MCF 10A (cell line): ENCODE results near the gene EPB41. TPM values are rescaled to one million over a fixed set of nuclear protein-coding genes. Genes with fewer than 3 reads are reported as not detected.

Source experiments
- BruUV-seq: library from RNA; stranded (reverse); fragments of 400-500 nt; replicated peaks from 2 replicates; lab custom pipeline; 2021; lab: Mats Ljungman, UMichigan
- CTCF ChIA-PET: fragments of 300-600 bp; sonication (Branson Sonifier 250); formaldehyde crosslinking; extraction: SDS; loops from one replicate; lab custom pipeline; 2021; ENCODE audit warnings: antibody characterized with exemption, inconsistent platforms; lab: Yijun Ruan, JAX
- POLR2A ChIA-PET: fragments of 300-600, 350-650 bp; sonication (Branson Sonifier 250); formaldehyde crosslinking; extraction: SDS; loops from one replicate; lab custom pipeline; 2020; ENCODE audit warnings: antibody characterized with exemption, inconsistent platforms; lab: Yijun Ruan, JAX
- DNase-seq: peaks from one replicate; pipeline ENCODE4 v3.0.0-alpha.2; 2018; ENCODE audit not compliant: unreplicated experiment
- H3K27ac Mint-ChIP-seq: one replicate; pipeline ENCODE4 v1.8.0; 2022; ENCODE audit warnings: mild to moderate bottlenecking, low read depth, mixed read lengths; ENCODE audit not compliant: unreplicated experiment
- H3K27me3 Mint-ChIP-seq: one replicate; pipeline ENCODE4 v1.8.0; 2022; ENCODE audit warnings: mixed read lengths; ENCODE audit not compliant: insufficient read depth, unreplicated experiment
- H3K36me3 Mint-ChIP-seq: one replicate; pipeline ENCODE4 v1.8.0; 2022; ENCODE audit warnings: mild to moderate bottlenecking, moderate library complexity, mixed read lengths; ENCODE audit not compliant: insufficient read depth, unreplicated experiment
- H3K4me1 Mint-ChIP-seq: one replicate; pipeline ENCODE4 v1.8.0; 2022; ENCODE audit warnings: mixed read lengths; ENCODE audit not compliant: insufficient read depth, unreplicated experiment
- H3K4me3 Mint-ChIP-seq: one replicate; pipeline ENCODE4 v1.8.0; 2022; ENCODE audit warnings: mild to moderate bottlenecking, moderate library complexity, mixed read lengths; ENCODE audit not compliant: unreplicated experiment
- H3K9me3 Mint-ChIP-seq: one replicate; pipeline ENCODE4 v1.8.0; 2022; ENCODE audit warnings: mixed read lengths; ENCODE audit not compliant: unreplicated experiment
- intact Hi-C: fragments of 100-400 bp; cut with micrococcal nuclease; formaldehyde crosslinking; loops from 2 replicates; pipeline ENCODE4 v1.14.1; 2022
- total RNA-seq: library from RNA; stranded (reverse); gene quantifications from 2 replicates; pipeline ENCODE4 v1.2.3, GENCODE V29; 2022
- TF ChIP-seq, protein P1 (sequence below): fragments of 200-600 bp; IDR thresholded peaks from one replicate; pipeline ENCODE4 v1.8.0; 2022; ENCODE audit warnings: antibody characterized with exemption, mild to moderate bottlenecking; ENCODE audit not compliant: unreplicated experiment

The EPB41 gene
- total RNA-seq, 1 experiment from 2014 or later, result 15.0 TPM

DNA sequence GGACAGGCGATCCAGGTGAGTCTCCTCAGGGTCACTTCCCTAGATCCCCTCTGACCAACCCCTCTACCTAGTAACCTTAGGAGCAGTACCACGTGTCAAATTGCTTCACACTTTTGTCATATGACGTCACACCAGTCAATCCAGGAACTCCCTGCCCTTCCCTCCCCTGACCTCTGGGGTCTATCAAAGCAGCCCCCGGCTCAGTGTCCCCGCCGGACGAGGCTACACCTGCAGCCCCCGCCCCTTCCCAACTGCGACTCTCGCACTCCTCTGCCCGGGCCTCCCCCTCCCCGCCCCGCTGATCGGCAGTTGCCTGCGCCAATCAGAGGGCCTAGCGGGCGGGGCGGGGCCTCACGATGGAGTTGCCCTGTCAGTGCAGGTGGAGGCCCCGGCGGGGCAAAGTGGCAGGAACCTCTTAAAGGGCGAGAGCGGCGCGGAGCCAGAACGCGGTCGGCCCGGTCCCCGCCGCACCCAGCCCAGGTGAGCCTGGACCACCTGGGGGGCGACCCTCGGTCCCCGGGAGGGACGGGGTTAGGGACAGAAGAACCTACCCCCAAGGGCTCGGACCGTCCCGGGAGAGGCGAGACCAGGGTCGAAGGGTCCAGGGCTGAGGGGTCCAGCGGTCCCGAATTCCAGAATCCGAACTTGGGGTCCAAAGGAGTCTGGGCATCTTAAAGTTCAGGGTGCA is 27.5 kb upstream of the EPB41 start:
- no TSS peak for BruUV-seq
- Mint-ChIP-seq H3K4me3 (peak overlapping the region; percentile 95), H3K4me1 (peaks cover 40% of the 10 kb centered on the region), H3K27ac (peak overlapping the region; percentile 89), H3K36me3 (peaks cover 6% of the 10 kb centered on the region), H3K9me3 (no peaks in the 10 kb centered on the region), H3K27me3 (no peaks in the 10 kb centered on the region)
- intact Hi-C loops, result loop anchor here (10.0 kb wide), 1 partner anchor 1818 kb away; no protein-coding TSS in a partner anchor
- TF ChIP-seq, protein P1, sequence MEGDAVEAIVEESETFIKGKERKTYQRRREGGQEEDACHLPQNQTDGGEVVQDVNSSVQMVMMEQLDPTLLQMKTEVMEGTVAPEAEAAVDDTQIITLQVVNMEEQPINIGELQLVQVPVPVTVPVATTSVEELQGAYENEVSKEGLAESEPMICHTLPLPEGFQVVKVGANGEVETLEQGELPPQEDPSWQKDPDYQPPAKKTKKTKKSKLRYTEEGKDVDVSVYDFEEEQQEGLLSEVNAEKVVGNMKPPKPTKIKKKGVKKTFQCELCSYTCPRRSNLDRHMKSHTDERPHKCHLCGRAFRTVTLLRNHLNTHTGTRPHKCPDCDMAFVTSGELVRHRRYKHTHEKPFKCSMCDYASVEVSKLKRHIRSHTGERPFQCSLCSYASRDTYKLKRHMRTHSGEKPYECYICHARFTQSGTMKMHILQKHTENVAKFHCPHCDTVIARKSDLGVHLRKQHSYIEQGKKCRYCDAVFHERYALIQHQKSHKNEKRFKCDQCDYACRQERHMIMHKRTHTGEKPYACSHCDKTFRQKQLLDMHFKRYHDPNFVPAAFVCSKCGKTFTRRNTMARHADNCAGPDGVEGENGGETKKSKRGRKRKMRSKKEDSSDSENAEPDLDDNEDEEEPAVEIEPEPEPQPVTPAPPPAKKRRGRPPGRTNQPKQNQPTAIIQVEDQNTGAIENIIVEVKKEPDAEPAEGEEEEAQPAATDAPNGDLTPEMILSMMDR, result no peak
- CTCF ChIA-PET, result interaction anchor here (1.2 kb wide), 1 partner anchor 146 kb away, joined by 6 read pairs; no protein-coding TSS in a partner anchor
- POLR2A ChIA-PET, result interaction anchor here (0.6 to 1.8 kb wide), 5 partner anchors 19 to 246 kb away, joined by 3 to 22 read pairs (median 4); partner anchors contain the start of gene EPB41
- DNase-seq, result peak; percentile 90

DNA sequence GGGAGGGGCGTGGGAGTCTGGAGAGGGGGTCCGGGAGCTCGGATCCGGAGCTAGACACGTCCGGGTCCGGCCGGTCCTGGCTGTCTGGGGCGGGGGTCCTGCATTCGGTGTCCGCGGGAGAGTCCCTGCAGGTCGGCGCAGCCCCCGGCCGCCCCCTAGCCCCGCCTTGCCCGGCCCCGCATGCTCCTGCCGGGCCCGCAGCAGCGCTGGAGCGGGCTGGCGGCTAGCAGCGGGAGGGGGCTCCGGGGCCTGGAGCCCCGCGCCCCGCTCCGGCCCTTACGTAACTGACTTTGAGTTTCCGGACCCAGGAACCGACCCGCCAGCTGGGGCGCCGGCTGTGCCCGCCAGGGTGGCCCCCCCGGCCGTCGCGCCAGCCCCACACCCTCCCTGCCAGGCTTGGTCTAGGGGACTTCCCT is 26.9 kb upstream of the EPB41 start:
- DNase-seq, result no peak
- ChIA-PET POLR2A (interaction anchor here (0.6 to 1.8 kb wide), 5 partner anchors 16 to 147 kb away, joined by 3 to 22 read pairs (median 3); partner anchors contain the start of gene EPB41), CTCF (interaction anchor here (0.9 to 1.4 kb wide), 3 partner anchors 34 to 334 kb away, joined by 3 to 4 read pairs (median 3); no protein-coding TSS in a partner anchor)
- H3K36me3 Mint-ChIP-seq, result peaks cover 11% of the 10 kb centered on the region
- BruUV-seq, result no TSS peak
- intact Hi-C loops, result loop anchor here (10.0 kb wide), 1 partner anchor 1817 kb away; no protein-coding TSS in a partner anchor
- H3K27me3 Mint-ChIP-seq, result no peaks in the 10 kb centered on the region
- peak overlapping the region; percentile 93 for H3K27ac Mint-ChIP-seq
- peak overlapping the region; percentile 95 for H3K4me3 Mint-ChIP-seq
- peaks cover 34% of the 10 kb centered on the region for H3K4me1 Mint-ChIP-seq
- TF ChIP-seq, protein P1, result no peak
- H3K9me3 Mint-ChIP-seq, result no peaks in the 10 kb centered on the region

DNA sequence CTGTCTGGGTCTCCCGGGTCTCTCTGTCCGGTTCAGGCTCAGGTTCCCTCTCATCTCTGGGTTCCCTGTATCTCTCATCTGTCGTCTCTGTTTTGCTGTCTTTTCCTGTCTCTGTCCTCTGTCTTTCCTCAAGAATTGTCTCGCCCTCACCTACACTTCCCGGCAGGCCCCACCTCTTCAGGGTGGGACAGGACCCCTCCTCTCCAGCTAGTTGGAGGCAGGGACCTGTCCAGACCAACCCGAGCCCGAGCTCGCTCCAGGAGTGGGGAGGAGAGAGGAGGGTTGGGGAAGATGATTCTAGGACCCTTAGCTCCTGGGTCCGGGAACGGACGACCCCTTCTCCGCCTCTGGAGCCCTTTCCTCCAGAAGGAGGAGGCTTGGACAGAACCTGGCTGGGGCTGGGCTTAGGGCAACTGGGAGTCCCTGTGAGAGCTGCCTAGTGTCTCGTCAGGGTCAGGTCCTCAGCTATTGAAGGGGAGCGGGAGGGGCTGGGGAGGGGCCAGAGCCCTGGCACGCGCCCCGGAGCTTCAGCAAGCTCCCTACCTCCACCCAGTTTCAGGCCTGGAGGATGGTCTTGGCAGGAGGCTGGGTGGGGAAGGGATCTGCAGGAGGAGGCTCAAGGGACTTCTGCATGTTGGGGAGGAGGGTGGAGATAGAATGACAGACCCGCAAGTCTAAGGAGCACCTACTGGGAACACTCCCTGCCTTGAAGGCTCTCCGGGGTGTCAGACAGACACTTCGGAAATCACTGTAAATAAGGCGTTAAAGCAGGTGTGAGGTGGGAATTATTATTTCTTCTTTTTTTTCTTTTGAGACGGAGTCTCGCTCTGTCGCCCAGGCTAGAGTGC is 26.3 kb upstream of the EPB41 start:
- BruUV-seq, result TSS peak; percentile 21
- Mint-ChIP-seq H3K36me3 (peaks cover 11% of the 10 kb centered on the region), H3K4me1 (peaks cover 34% of the 10 kb centered on the region), H3K9me3 (no peaks in the 10 kb centered on the region), H3K27me3 (no peaks in the 10 kb centered on the region), H3K27ac (peak overlapping the region; percentile 93), H3K4me3 (peak overlapping the region; percentile 95)
- TF ChIP-seq, protein P1, result no peak
- POLR2A ChIA-PET, result interaction anchor here (0.5 to 1.8 kb wide), 8 partner anchors 12 to 753 kb away, joined by 3 to 22 read pairs (median 3); partner anchors contain the start of genes EPB41 and SRSF4
- DNase-seq, result peak; percentile 8
- intact Hi-C loops, result loop anchor here (10.0 kb wide), 1 partner anchor 1817 kb away; no protein-coding TSS in a partner anchor
- CTCF ChIA-PET, result interaction anchor here (0.6 to 1.4 kb wide), 6 partner anchors 33 to 334 kb away, joined by 3 to 4 read pairs (median 3); partner anchors contain the start of gene SRSF4
